ENCODE data around the gene GLRX3.

DNA sequence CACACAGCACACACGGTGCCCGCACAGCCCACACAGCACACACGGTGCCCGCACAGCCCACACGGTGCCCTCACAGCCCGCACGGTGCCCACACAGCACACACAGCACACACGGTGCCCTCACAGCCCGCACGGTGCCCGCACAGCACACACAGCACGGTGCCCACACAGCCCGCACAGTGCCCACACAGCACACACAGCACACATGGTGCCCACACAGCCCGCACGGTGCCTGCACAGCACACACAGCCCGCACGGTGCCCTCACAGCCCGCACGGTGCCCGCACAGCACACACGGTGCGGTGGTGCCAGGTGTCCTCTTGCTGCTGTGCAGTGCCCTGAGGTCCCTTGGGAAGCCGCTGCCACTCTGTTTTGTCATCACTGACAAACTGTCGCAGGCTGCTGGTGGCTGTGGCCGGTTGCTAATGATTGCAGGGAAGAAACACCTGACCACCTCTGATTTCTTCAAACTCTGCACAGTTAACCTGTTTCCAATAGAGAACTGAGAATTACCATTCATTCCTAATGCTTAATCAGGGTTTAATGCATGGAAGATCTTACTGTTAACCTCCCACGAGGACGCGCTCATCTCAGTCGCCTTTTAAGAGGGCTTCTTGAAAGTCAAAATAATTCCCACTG, 66.9 kb downstream of the GLRX3 start:
- no peak for TF ChIP-seq CTCF (IDR thresholded peaks at IDR 0.05)
- no peak for TF ChIP-seq EP300 (IDR thresholded peaks at IDR 0.05)

Data from esophagus muscularis mucosa (tissue), 3 donors.